GM12865 (cell line): ENCODE data around the gene HDC.

Experiments used
- DNase-seq: peaks from one replicate; pipeline ENCODE4 v3.0.0; 2010; ENCODE audit warnings: low read depth
- H3K4me3 ChIP-seq: 2 replicates; pipeline ENCODE4 v1.5.1; 2011; ENCODE audit warnings: mild to moderate bottlenecking, low read depth, low read length, control low read depth
- TF ChIP-seq, protein P1 (sequence below): IDR thresholded peaks from 2 replicates; pipeline ENCODE4 v1.5.1; 2011; ENCODE audit warnings: low read length, control low read depth, low read depth, inconsistent platforms; ENCODE audit not compliant: insufficient read depth; ENCODE audit errors: missing control alignments

The HDC gene

DNA sequence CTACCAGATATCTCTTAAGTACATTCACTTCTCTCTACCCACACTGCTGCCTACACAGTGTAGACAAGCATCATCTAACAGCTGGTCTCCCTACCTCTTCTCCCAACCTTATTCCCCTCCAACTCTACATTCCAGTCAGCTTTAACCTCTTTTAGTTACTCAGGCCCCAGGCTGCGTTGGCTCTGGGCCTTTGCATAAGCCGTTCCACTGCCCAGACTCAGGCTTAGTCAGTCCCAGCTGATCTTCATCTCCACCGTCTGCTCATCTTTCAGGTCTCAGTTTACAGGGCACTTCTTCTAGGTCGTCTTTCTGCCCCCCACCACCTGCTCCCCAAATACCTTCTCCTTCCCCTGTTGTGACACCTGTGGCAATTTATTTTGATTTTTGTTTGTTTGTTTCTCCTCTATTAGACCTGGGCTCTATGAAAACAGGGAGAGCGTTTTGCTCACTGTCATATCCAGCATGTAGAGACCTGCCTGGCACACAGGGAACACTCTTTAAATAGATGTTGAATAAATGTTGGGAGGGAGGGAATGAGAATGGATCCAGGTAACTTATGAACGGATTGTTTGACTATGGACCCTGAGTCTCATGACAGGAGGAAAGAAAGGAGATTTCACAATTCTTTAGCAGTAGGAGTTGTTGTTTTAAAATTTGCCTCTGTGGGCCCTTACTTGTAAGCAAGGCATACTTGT, 72.5 kb downstream of the HDC start:
- TF ChIP-seq, protein P1, sequence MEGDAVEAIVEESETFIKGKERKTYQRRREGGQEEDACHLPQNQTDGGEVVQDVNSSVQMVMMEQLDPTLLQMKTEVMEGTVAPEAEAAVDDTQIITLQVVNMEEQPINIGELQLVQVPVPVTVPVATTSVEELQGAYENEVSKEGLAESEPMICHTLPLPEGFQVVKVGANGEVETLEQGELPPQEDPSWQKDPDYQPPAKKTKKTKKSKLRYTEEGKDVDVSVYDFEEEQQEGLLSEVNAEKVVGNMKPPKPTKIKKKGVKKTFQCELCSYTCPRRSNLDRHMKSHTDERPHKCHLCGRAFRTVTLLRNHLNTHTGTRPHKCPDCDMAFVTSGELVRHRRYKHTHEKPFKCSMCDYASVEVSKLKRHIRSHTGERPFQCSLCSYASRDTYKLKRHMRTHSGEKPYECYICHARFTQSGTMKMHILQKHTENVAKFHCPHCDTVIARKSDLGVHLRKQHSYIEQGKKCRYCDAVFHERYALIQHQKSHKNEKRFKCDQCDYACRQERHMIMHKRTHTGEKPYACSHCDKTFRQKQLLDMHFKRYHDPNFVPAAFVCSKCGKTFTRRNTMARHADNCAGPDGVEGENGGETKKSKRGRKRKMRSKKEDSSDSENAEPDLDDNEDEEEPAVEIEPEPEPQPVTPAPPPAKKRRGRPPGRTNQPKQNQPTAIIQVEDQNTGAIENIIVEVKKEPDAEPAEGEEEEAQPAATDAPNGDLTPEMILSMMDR = no peak
- no peak for DNase-seq
- H3K4me3 ChIP-seq = no peak overlapping the region

GRCh38 chr15:50192164-50192563, 73.4 kb downstream of the HDC start:
- no peak for DNase-seq
- TF ChIP-seq, protein P1 = no peak
- no peak overlapping the region for H3K4me3 ChIP-seq
